Liver (tissue), 9 donors: Measurements from ENCODE around the gene SESTD1. TPM values are rescaled to one million over a fixed set of nuclear protein-coding genes. Genes with fewer than 3 reads are reported as not detected.

Experiments
- DNase-seq: peaks from one replicate; pipeline ENCODE4 v3.0.0-alpha.2; 2017; ENCODE audit warnings: low spot score
- H3K27ac ChIP-seq, 2 donors: one replicate each; pipeline ENCODE4 v1.7.0; 2013; ENCODE audit warnings: inconsistent platforms in 2 of 2, low read length in 2 of 2, control low read depth in 1 of 2, low read depth in 1 of 2, mild to moderate bottlenecking in 1 of 2
- H3K27me3 ChIP-seq, 4 donors: one replicate each; pipeline versions ENCODE4 v1.6.1 to v1.7.0; 2013; ENCODE audit warnings: low read length in 3 of 4, inconsistent platforms in 1 of 4, mild to moderate bottlenecking in 1 of 4, moderate library complexity in 1 of 4; ENCODE audit not compliant: control insufficient read depth in 4 of 4, insufficient read depth in 4 of 4
- H3K36me3 ChIP-seq, 4 donors: one replicate each; pipeline versions ENCODE4 v1.6.1 to v1.7.0; 2013; ENCODE audit warnings: low read length in 3 of 4, mild to moderate bottlenecking in 3 of 4, low read depth in 1 of 4, moderate library complexity in 1 of 4; ENCODE audit not compliant: control insufficient read depth in 4 of 4, insufficient read depth in 3 of 4
- H3K4me1 ChIP-seq, 4 donors: one replicate each; pipeline versions ENCODE4 v1.6.1 to v1.7.0; 2013; ENCODE audit warnings: low read length in 3 of 4, mild to moderate bottlenecking in 3 of 4, moderate library complexity in 1 of 4; ENCODE audit not compliant: control insufficient read depth in 4 of 4, insufficient read depth in 4 of 4
- H3K4me3 ChIP-seq, 3 donors: one replicate each; pipeline versions ENCODE4 v1.6.1 to v1.7.0; 2013; ENCODE audit warnings: low read length in 3 of 3, control low read depth in 1 of 3, low read depth in 1 of 3, mild to moderate bottlenecking in 1 of 3
- H3K9ac ChIP-seq, 2 donors: one replicate each; pipeline ENCODE4 v1.7.0; 2013; ENCODE audit warnings: low read length in 2 of 2, mild to moderate bottlenecking in 2 of 2, moderate library complexity in 2 of 2, control low read depth in 1 of 2, low read depth in 1 of 2
- H3K9me3 ChIP-seq, 4 donors: one replicate each; pipeline versions ENCODE4 v1.6.1 to v1.7.0; 2013; ENCODE audit warnings: low read length in 3 of 4; ENCODE audit not compliant: control insufficient read depth in 4 of 4
- ATF3 ChIP-seq: IDR thresholded peaks from 2 replicates; pipeline ENCODE4 v1.6.1; 2016; ENCODE audit warnings: antibody characterized with exemption
- CTCF ChIP-seq: fragments of 150-350 bp; IDR thresholded peaks from 2 replicates; pipeline ENCODE4 v1.5.1; 2017; ENCODE audit warnings: improper control_type of control experiment, low read depth, low read length; ENCODE audit not compliant: missing input control
- EGR1 ChIP-seq, 2 donors: IDR thresholded peaks; 2 replicates each; pipeline ENCODE4 v1.6.1; 2016 to 2018; ENCODE audit warnings: antibody characterized with exemption in 2 of 2, low read depth in 2 of 2
- FOXA1 ChIP-seq: IDR thresholded peaks from 2 replicates; pipeline ENCODE4 v1.6.1; 2016; ENCODE audit warnings: antibody characterized with exemption
- FOXA2 ChIP-seq: IDR thresholded peaks from 2 replicates; pipeline ENCODE4 v1.6.1; 2016; ENCODE audit warnings: antibody characterized with exemption
- GABPA ChIP-seq, 2 donors: IDR thresholded peaks in 1 of 2; conservative IDR thresholded peaks in 1 of 2; 2 replicates each; pipeline ENCODE4 v1.6.1; 2016; ENCODE audit warnings: antibody characterized with exemption in 2 of 2, mild to moderate bottlenecking in 1 of 2, moderate library complexity in 1 of 2
- HNF4A ChIP-seq, 2 donors: conservative IDR thresholded peaks; 2 replicates each; pipeline ENCODE4 v1.6.1; 2016; ENCODE audit warnings: antibody characterized with exemption in 2 of 2, mild to moderate bottlenecking in 2 of 2
- HNF4G ChIP-seq: IDR thresholded peaks from 2 replicates; pipeline ENCODE4 v1.6.1; 2016; ENCODE audit warnings: antibody characterized with exemption
- JUND ChIP-seq, 2 donors: IDR thresholded peaks; 2 replicates each; pipeline ENCODE4 v1.6.1; 2016; ENCODE audit warnings: antibody characterized with exemption in 2 of 2
- MAX ChIP-seq: IDR thresholded peaks from 2 replicates; pipeline ENCODE4 v1.6.1; 2016; ENCODE audit warnings: antibody characterized with exemption
- NR2F2 ChIP-seq: IDR thresholded peaks from 2 replicates; pipeline ENCODE4 v1.6.1; 2016; ENCODE audit warnings: antibody characterized with exemption
- RAD21 ChIP-seq, 2 donors: IDR thresholded peaks; 2 replicates each; pipeline ENCODE4 v1.6.1; 2016; ENCODE audit warnings: antibody characterized with exemption in 2 of 2, mild to moderate bottlenecking in 2 of 2
- REST ChIP-seq: IDR thresholded peaks from 2 replicates; pipeline ENCODE4 v1.6.1; 2016; ENCODE audit warnings: antibody characterized with exemption, mild to moderate bottlenecking
- RXRA ChIP-seq, 2 donors: IDR thresholded peaks; 2 replicates each; pipeline ENCODE4 v1.6.1; 2017 to 2018; ENCODE audit warnings: antibody characterized with exemption in 2 of 2, mild to moderate bottlenecking in 1 of 2
- TAF1 ChIP-seq: conservative IDR thresholded peaks from 2 replicates; pipeline ENCODE4 v1.6.1; 2016; ENCODE audit warnings: antibody characterized with exemption, mild to moderate bottlenecking
- YY1 ChIP-seq: IDR thresholded peaks from 2 replicates; pipeline ENCODE4 v1.6.1; 2016; ENCODE audit warnings: antibody characterized with exemption, mild to moderate bottlenecking
- ZBTB33 ChIP-seq: IDR thresholded peaks from 2 replicates; pipeline ENCODE4 v1.6.1; 2016; ENCODE audit warnings: antibody characterized with exemption
- WGBS: extraction: QIAGEN DNeasy Blood & Tissue Kit; methylation state at CpG from one replicate; pipeline ENCODE4 v1.1.7; 2013; 5-methylcytosine and 5-hydroxymethylcytosine counted together
- polyA plus RNA-seq, 2 donors: library from polyadenylated mRNA; stranded (reverse) in 1 of 2; unstranded in 1 of 2; fragments of 200-250 nt in 1 of 2; fragments of >200 nt in 1 of 2; fragmentation: Nextera tagmentation in 1 of 2; extraction: Ambion mirVana in 1 of 2; gene quantifications; one replicate each; pipeline versions ENCODE4 v1.2.1 to v1.2.3, GENCODE V29; 2013 to 2015
- total RNA-seq, 2 donors: library from RNA; depleted of rRNA; stranded (reverse); fragments of >200 nt; gene quantifications; one replicate each; pipeline ENCODE4 v1.2.3, GENCODE V29; 2014
- donor health status: healthy.
- donor health status: healthy.
- donor health status: healthy.
- donor health status: healthy.
- donor health status: healthy.

The SESTD1 gene
- total and polyA plus RNA-seq, 4 donors: 6.3 to 10.1 (median 7.4) TPM

GRCh38 chr2:179285060-179285459 is 20.4 kb upstream of the SESTD1 start:
- no peak overlapping the region for H3K4me3 ChIP-seq
- no peaks in the 10 kb centered on the region for H3K36me3 ChIP-seq
- H3K27me3 ChIP-seq: no peaks in the 10 kb centered on the region
- TF ChIP-seq REST: no peak
- TF ChIP-seq FOXA1: no peak
- no peak for TF ChIP-seq HNF4G
- no peak for TF ChIP-seq GABPA (IDR thresholded peaks at IDR 0.05 in 1 of 2, conservative IDR thresholded peaks at IDR 0.05 in 1 of 2)
- no peak for TF ChIP-seq EGR1 (IDR thresholded peaks at IDR 0.05; ENCODE audit: low read depth in 2 of 2)
- TF ChIP-seq RAD21 (IDR thresholded peaks at IDR 0.05): no peak
- no peak for TF ChIP-seq YY1
- no peak for TF ChIP-seq RXRA (IDR thresholded peaks at IDR 0.05)
- TF ChIP-seq MAX: no peak
- TF ChIP-seq FOXA2: no peak
- no peak for TF ChIP-seq ATF3
- TF ChIP-seq HNF4A (conservative IDR thresholded peaks at IDR 0.05): no peak
- TF ChIP-seq NR2F2: no peak
- TF ChIP-seq ZBTB33: no peak
- TF ChIP-seq JUND (IDR thresholded peaks at IDR 0.05): no peak
- no peak for DNase-seq
- H3K9ac ChIP-seq: no peak overlapping the region
- H3K4me1 ChIP-seq: no peaks in the 10 kb centered on the region
- no peak overlapping the region for H3K27ac ChIP-seq
- peaks cover 0 to 3% (median 0%) of the 10 kb centered on the region in 4 donors for H3K9me3 ChIP-seq

- H3K9me3 ChIP-seq: no peaks in the 10 kb centered on the region
- H3K9ac ChIP-seq: no peak overlapping the region
- H3K4me1 ChIP-seq: peaks cover 2 to 4% (median 3%) of the 10 kb centered on the region in 4 donors
- H3K4me3 ChIP-seq: no peak overlapping the region
- no peaks in the 10 kb centered on the region for H3K36me3 ChIP-seq
- 92% methylated on average over 3 of the region's 3 CpGs for WGBS
- no peaks in the 10 kb centered on the region for H3K27me3 ChIP-seq
- DNase-seq: no peak
- no peak overlapping the region for H3K27ac ChIP-seq
- TF ChIP-seq ZBTB33 (no peak), EGR1 (IDR thresholded peaks at IDR 0.05; ENCODE audit: low read depth in 2 of 2) (no peak), TAF1 (no peak), CTCF (no peak), RAD21 (IDR thresholded peaks at IDR 0.05) (no peak), FOXA2 (no peak), MAX (no peak), REST (no peak), RXRA (IDR thresholded peaks at IDR 0.05) (no peak), JUND (IDR thresholded peaks at IDR 0.05) (no peak)
Measured at GRCh38 chr2:179277429-179278196, 13.0 kb upstream of the SESTD1 start.
